HG03378 (cell line): Measurements from ENCODE around the gene ABAT.
"Not testable (repeated sequence)": the region's sequence is repeated elsewhere in the genome, so short reads cannot be mapped to it uniquely, and the experiment has no call there.

ENCODE experiments used
- ATAC-seq: cut with Tn5 transposase; IDR thresholded peaks from one replicate; pipeline ENCODE4 v1.9.1; 2021; ENCODE audit warnings: mild to moderate bottlenecking, moderate library complexity; ENCODE audit not compliant: unreplicated experiment

Gene ABAT

GRCh38 chr16:8678068-8678927, 3.9 kb downstream of the ABAT start:
- no peak for ATAC-seq

GRCh38 chr16:8679151-8679550, 4.7 kb downstream of the ABAT start:
- ATAC-seq = no peak

GRCh38 chr16:8682551-8683259, 8.3 kb downstream of the ABAT start:
- no peak for ATAC-seq

GRCh38 chr16:8683640-8684039, 9.2 kb downstream of the ABAT start:
- no peak for ATAC-seq

GRCh38 chr16:8685617-8686016, 11.2 kb downstream of the ABAT start:
- ATAC-seq = no peak

GRCh38 chr16:8686031-8686621, 11.7 kb downstream of the ABAT start:
- no peak for ATAC-seq

- ATAC-seq = no peak
Measured at GRCh38 chr16:8686879-8687278, 12.5 kb downstream of the ABAT start.

GRCh38 chr16:8689686-8690085, 15.3 kb downstream of the ABAT start:
- ATAC-seq = no peak

- ATAC-seq = no peak
Measured at GRCh38 chr16:8691728-8692127, 17.3 kb downstream of the ABAT start.

- no peak for ATAC-seq
Measured at GRCh38 chr16:8694795-8695728, 20.6 kb downstream of the ABAT start.

GRCh38 chr16:8696880-8697279, 22.5 kb downstream of the ABAT start:
- no peak for ATAC-seq

GRCh38 chr16:8697965-8698364, 23.5 kb downstream of the ABAT start:
- no peak for ATAC-seq

- no peak for ATAC-seq
Measured at GRCh38 chr16:8703693-8704092, 29.3 kb downstream of the ABAT start.

- ATAC-seq = no peak
Measured at GRCh38 chr16:8704098-8704497, 29.7 kb downstream of the ABAT start.

GRCh38 chr16:8705100-8705822, 30.8 kb downstream of the ABAT start:
- not testable (repeated sequence) for ATAC-seq

GRCh38 chr16:8708536-8708935, 34.1 kb downstream of the ABAT start:
- ATAC-seq = no peak

GRCh38 chr16:8712589-8713361, 38.4 kb downstream of the ABAT start:
- ATAC-seq = no peak

- ATAC-seq = no peak
Measured at GRCh38 chr16:8713635-8714172, 39.3 kb downstream of the ABAT start.

- no peak for ATAC-seq
Measured at GRCh38 chr16:8714174-8714573, 39.8 kb downstream of the ABAT start.
